Chondrocyte (in vitro differentiated cells): ENCODE data around the gene ECI1. TPM values are rescaled to one million over a fixed set of nuclear protein-coding genes. Genes with fewer than 3 reads are reported as not detected.
A peak's percentile ranks its signal among the peaks of the same experiment; 100 is the strongest.

Source experiments
- DNase-seq: peaks from one replicate; pipeline ENCODE4 v3.0.0; 2021; ENCODE audit warnings: mixed read lengths, low spot score
- H3K27ac Mint-ChIP-seq: one replicate; pipeline ENCODE4 v1.8.0; 2021; ENCODE audit warnings: mild to moderate bottlenecking, moderate library complexity, mixed read lengths; ENCODE audit not compliant: unreplicated experiment
- H3K27me3 Mint-ChIP-seq: 2 replicates; pipeline ENCODE4 v1.8.0; 2021; ENCODE audit warnings: low read depth, mixed read lengths
- H3K36me3 Mint-ChIP-seq: 2 replicates; pipeline ENCODE4 v1.8.0; 2021; ENCODE audit warnings: low read depth, mixed read lengths
- H3K4me1 Mint-ChIP-seq: 2 replicates; pipeline ENCODE4 v1.8.0; 2021; ENCODE audit warnings: low read depth, mild to moderate bottlenecking, mixed read lengths
- H3K4me3 Mint-ChIP-seq: one replicate; pipeline ENCODE4 v1.8.0; 2021; ENCODE audit warnings: mild to moderate bottlenecking, moderate library complexity, mixed read lengths; ENCODE audit not compliant: unreplicated experiment
- H3K9me3 Mint-ChIP-seq: 2 replicates; pipeline ENCODE4 v1.8.0; 2021; ENCODE audit warnings: low read depth, mixed read lengths
- CTCF ChIP-seq: fragments of 200-600 bp; sonication (generic); IDR thresholded peaks from 2 replicates; pipeline ENCODE4 v1.5.0; 2021; ENCODE audit warnings: antibody characterized with exemption, mild to moderate bottlenecking, moderate library complexity
- total RNA-seq: library from RNA; stranded (reverse); gene quantifications from 3 replicates; pipeline ENCODE4 v1.2.1, GENCODE V29; 2021

The ECI1 gene
- total RNA-seq, 1 donor from 2014 or later: 44.5 TPM

GRCh38 chr16:2257726-2258125 is 6.3 kb upstream of the ECI1 start:
- Mint-ChIP-seq H3K27ac (no peak overlapping the region), H3K9me3 (no peaks in the 10 kb centered on the region), H3K36me3 (peaks cover 32% of the 10 kb centered on the region), H3K27me3 (no peaks in the 10 kb centered on the region), H3K4me1 (peaks cover 3% of the 10 kb centered on the region), H3K4me3 (no peak overlapping the region)
- no peak for DNase-seq
- no peak for TF ChIP-seq CTCF

GRCh38 chr16:2256531-2257140 is 5.2 kb upstream of the ECI1 start:
- DNase-seq: no peak
- Mint-ChIP-seq H3K9me3 (no peaks in the 10 kb centered on the region), H3K36me3 (peaks cover 25% of the 10 kb centered on the region), H3K27me3 (no peaks in the 10 kb centered on the region), H3K4me3 (no peak overlapping the region), H3K4me1 (peaks cover 7% of the 10 kb centered on the region), H3K27ac (peak overlapping the region; percentile 32)
- TF ChIP-seq CTCF: no peak

- H3K4me3 Mint-ChIP-seq: no peak overlapping the region
- TF ChIP-seq CTCF: no peak
Observed at GRCh38 chr16:2253293-2253692, 1.9 kb upstream of the ECI1 start.

GRCh38 chr16:2252806-2253148 is 1.4 kb upstream of the ECI1 start:
- H3K9me3 Mint-ChIP-seq: no peaks in the 10 kb centered on the region
- peaks cover 22% of the 10 kb centered on the region for H3K36me3 Mint-ChIP-seq
- DNase-seq: no peak
- H3K4me3 Mint-ChIP-seq: no peak overlapping the region
- peaks cover 16% of the 10 kb centered on the region for H3K4me1 Mint-ChIP-seq
- no peaks in the 10 kb centered on the region for H3K27me3 Mint-ChIP-seq
- no peak for TF ChIP-seq CTCF
- peak overlapping the region; percentile 64 for H3K27ac Mint-ChIP-seq

More at GRCh38 chr16:2253293-2253692, 1.9 kb upstream of the ECI1 start:
- no peaks in the 10 kb centered on the region for H3K9me3 Mint-ChIP-seq
- H3K27me3 Mint-ChIP-seq: no peaks in the 10 kb centered on the region
- peak overlapping the region; percentile 64 for H3K27ac Mint-ChIP-seq
- peaks cover 22% of the 10 kb centered on the region for H3K36me3 Mint-ChIP-seq
- peaks cover 16% of the 10 kb centered on the region for H3K4me1 Mint-ChIP-seq
- no peak for DNase-seq

GRCh38 chr16:2250652-2251295 is 613 bp downstream of the ECI1 start:
- peaks cover 13% of the 10 kb centered on the region for H3K4me1 Mint-ChIP-seq
- H3K27me3 Mint-ChIP-seq: no peaks in the 10 kb centered on the region
- peaks cover 11% of the 10 kb centered on the region for H3K36me3 Mint-ChIP-seq
- TF ChIP-seq CTCF: no peak
- peak overlapping the region; percentile 94 for H3K27ac Mint-ChIP-seq
- no peaks in the 10 kb centered on the region for H3K9me3 Mint-ChIP-seq
- DNase-seq: no peak
- H3K4me3 Mint-ChIP-seq: peak overlapping the region; percentile 86
